ENCODE results near the gene DNAJB6.

Gene DNAJB6

DNA sequence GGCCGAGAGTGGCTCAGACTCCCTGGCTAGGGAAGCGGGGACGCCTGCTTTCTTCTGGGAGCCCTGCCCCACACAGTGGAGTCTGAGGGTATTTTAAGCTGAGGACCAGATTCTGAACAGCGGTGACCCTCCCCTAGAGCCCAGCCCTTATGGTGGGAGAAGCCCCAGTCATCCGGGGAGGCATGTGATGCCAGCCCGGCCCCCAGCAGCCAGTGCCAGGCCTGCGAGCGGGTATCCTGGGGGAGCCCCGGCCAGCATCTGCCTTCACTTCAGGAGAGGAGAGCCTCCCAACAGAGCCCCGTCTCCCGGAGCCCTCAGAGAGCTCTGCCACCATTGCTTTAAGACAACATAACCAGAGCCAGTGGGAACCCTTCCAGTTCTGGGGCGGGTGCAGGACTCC is 41.5 kb upstream of the DNAJB6 start:
- peaks cover 0 to 30% (median 23%) of the 10 kb centered on the region in 4 experiments for H3K4me1 ChIP-seq (ENCODE audit: control extremely low read depth in 1 of 4, control insufficient read depth in 4 of 4, insufficient read depth in 4 of 4, low read length in 3 of 4)
- no peaks in the 10 kb centered on the region for H3K9me3 ChIP-seq (ENCODE audit: control extremely low read depth in 1 of 5, control insufficient read depth in 4 of 5, insufficient read depth in 2 of 5, low read depth in 1 of 5, low read length in 4 of 5)
- no peak overlapping the region for H3K27ac ChIP-seq (ENCODE audit: insufficient read depth in 1 of 2, low read depth in 1 of 2, low read length in 2 of 2, poor library complexity in 1 of 2, severe bottlenecking in 2 of 2)
- ChIA-PET CTCF (interaction anchor here (1.6 kb wide), 1 partner anchor 36 kb away, joined by 4 read pairs; no protein-coding TSS in a partner anchor), POLR2A (no interaction called here)
- H3K36me3 ChIP-seq (ENCODE audit: control insufficient read depth in 4 of 4, insufficient read depth in 4 of 4, low read length in 3 of 4), result no peaks in the 10 kb centered on the region
- no peak for DNase-seq
- WGBS (ENCODE audit: insufficient coverage), result 95% methylated on average over 11 of the region's 12 CpGs
- H3K4me3 ChIP-seq (ENCODE audit: control insufficient read depth in 1 of 7, extremely low read depth in 1 of 7, insufficient read depth in 4 of 7, low read depth in 2 of 7, low read length in 6 of 7), result no peak overlapping the region
- no peaks in the 10 kb centered on the region for H3K27me3 ChIP-seq (replicated peaks in 2 of 5; ENCODE audit: control insufficient read depth in 4 of 5, insufficient read depth in 5 of 5, low read length in 4 of 5)

DNA sequence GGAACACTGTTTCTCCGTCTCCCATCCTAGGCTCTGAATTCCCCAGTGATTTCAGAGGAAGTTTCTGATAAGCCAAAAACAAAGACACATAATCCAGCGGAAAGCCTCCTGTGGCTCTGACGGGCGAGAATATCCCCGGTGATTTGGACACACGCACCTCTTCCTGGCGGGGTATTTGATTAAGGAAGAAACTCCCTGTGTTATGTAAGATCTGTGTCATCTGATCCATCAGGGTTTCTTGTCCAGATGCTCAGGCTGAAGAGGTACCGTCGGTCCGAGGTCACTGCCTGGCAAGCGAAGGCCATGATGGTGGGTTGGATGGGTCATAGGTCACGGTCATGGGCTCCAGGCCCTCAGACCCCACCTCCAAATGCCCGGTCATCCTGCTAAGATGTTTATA is 39.6 kb upstream of the DNAJB6 start:
- CTCF ChIA-PET, result interaction anchor here (0.8 to 1.3 kb wide), 4 partner anchors 10 to 41 kb away, joined by 3 to 5 read pairs (median 4); no protein-coding TSS in a partner anchor
- WGBS (ENCODE audit: insufficient coverage), result 93% methylated on average over 11 of the region's 13 CpGs

DNA sequence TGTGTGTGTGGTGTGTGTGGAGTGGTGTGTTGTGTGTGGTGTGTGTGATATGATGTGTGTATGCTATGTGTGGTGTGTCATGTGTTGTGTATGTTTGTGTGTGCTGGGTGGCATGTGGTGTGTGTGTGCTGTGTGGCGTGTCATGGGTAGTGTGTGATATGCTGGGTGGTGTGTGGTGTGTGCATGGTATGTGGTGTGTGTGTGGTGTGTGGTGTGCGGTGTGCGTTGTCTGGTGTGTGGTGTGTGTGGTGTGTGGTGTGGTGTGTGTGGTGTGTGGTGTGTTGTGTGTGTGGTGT is 37.5 kb upstream of the DNAJB6 start:
- ChIA-PET CTCF (interaction anchor here (1.3 to 2.3 kb wide), 3 partner anchors 21 to 46 kb away, joined by 4 to 7 read pairs (median 6); no protein-coding TSS in a partner anchor), POLR2A (interaction anchor here (1.1 kb wide), 1 partner anchor 40 kb away, joined by 3 read pairs; no protein-coding TSS in a partner anchor)
- peak overlapping the region; percentile 98 to 99 for H3K27ac ChIP-seq (ENCODE audit: insufficient read depth in 1 of 2, low read depth in 1 of 2, low read length in 2 of 2, poor library complexity in 1 of 2, severe bottlenecking in 2 of 2)
- 86% methylated on average over 1 of the region's 3 CpGs for WGBS (ENCODE audit: insufficient coverage)
- no peaks in the 10 kb centered on the region for H3K27me3 ChIP-seq (replicated peaks in 2 of 5; ENCODE audit: control insufficient read depth in 4 of 5, insufficient read depth in 5 of 5, low read length in 4 of 5)
- no peak for DNase-seq
- no peaks in the 10 kb centered on the region for H3K9me3 ChIP-seq (ENCODE audit: control extremely low read depth in 1 of 5, control insufficient read depth in 4 of 5, insufficient read depth in 2 of 5, low read depth in 1 of 5, low read length in 4 of 5)
- H3K4me3 ChIP-seq (ENCODE audit: control insufficient read depth in 1 of 7, extremely low read depth in 1 of 7, insufficient read depth in 4 of 7, low read depth in 2 of 7, low read length in 6 of 7), result no peak overlapping the region
- H3K36me3 ChIP-seq (ENCODE audit: control insufficient read depth in 4 of 4, insufficient read depth in 4 of 4, low read length in 3 of 4), result no peaks in the 10 kb centered on the region
- peaks cover 5 to 62% (median 56%) of the 10 kb centered on the region in 4 experiments for H3K4me1 ChIP-seq (ENCODE audit: control extremely low read depth in 1 of 4, control insufficient read depth in 4 of 4, insufficient read depth in 4 of 4, low read length in 3 of 4)

More for the DNA sequence above, 39.6 kb upstream of the DNAJB6 start:
- Histone ChIP-seq H3K4me1 (ENCODE audit: control extremely low read depth in 1 of 4, control insufficient read depth in 4 of 4, insufficient read depth in 4 of 4, low read length in 3 of 4) (peaks cover 5 to 49% (median 41%) of the 10 kb centered on the region in 4 experiments), H3K4me3 (ENCODE audit: control insufficient read depth in 1 of 7, extremely low read depth in 1 of 7, insufficient read depth in 4 of 7, low read depth in 2 of 7, low read length in 6 of 7) (no peak overlapping the region), H3K9me3 (ENCODE audit: control extremely low read depth in 1 of 5, control insufficient read depth in 4 of 5, insufficient read depth in 2 of 5, low read depth in 1 of 5, low read length in 4 of 5) (no peaks in the 10 kb centered on the region), H3K36me3 (ENCODE audit: control insufficient read depth in 4 of 4, insufficient read depth in 4 of 4, low read length in 3 of 4) (no peaks in the 10 kb centered on the region), H3K27ac (ENCODE audit: insufficient read depth in 1 of 2, low read depth in 1 of 2, low read length in 2 of 2, poor library complexity in 1 of 2, severe bottlenecking in 2 of 2) (no peak overlapping the region), H3K27me3 (replicated peaks in 2 of 5; ENCODE audit: control insufficient read depth in 4 of 5, insufficient read depth in 5 of 5, low read length in 4 of 5) (no peaks in the 10 kb centered on the region)
- POLR2A ChIA-PET, result no interaction called here
- DNase-seq, result no peak

GRCh38 chr7:157299613-157300368 is 37.0 kb upstream of the DNAJB6 start:
- H3K4me3 ChIP-seq (ENCODE audit: control insufficient read depth in 1 of 7, extremely low read depth in 1 of 7, insufficient read depth in 4 of 7, low read depth in 2 of 7, low read length in 6 of 7), result no peak overlapping the region
- peak overlapping the region; percentile 98 to 99 for H3K27ac ChIP-seq (ENCODE audit: insufficient read depth in 1 of 2, low read depth in 1 of 2, low read length in 2 of 2, poor library complexity in 1 of 2, severe bottlenecking in 2 of 2)
- peak; percentile 75 to 93 (median 91) for DNase-seq
- H3K4me1 ChIP-seq (ENCODE audit: control extremely low read depth in 1 of 4, control insufficient read depth in 4 of 4, insufficient read depth in 4 of 4, low read length in 3 of 4), result peaks cover 5 to 68% (median 59%) of the 10 kb centered on the region in 4 experiments
- H3K9me3 ChIP-seq (ENCODE audit: control extremely low read depth in 1 of 5, control insufficient read depth in 4 of 5, insufficient read depth in 2 of 5, low read depth in 1 of 5, low read length in 4 of 5), result no peaks in the 10 kb centered on the region
- H3K36me3 ChIP-seq (ENCODE audit: control insufficient read depth in 4 of 4, insufficient read depth in 4 of 4, low read length in 3 of 4), result no peaks in the 10 kb centered on the region
- POLR2A ChIA-PET, result interaction anchor here (1.1 kb wide), 1 partner anchor 39 kb away, joined by 3 read pairs; no protein-coding TSS in a partner anchor
- no peaks in the 10 kb centered on the region for H3K27me3 ChIP-seq (replicated peaks in 2 of 5; ENCODE audit: control insufficient read depth in 4 of 5, insufficient read depth in 5 of 5, low read length in 4 of 5)
- CTCF ChIA-PET, result interaction anchor here (0.8 to 3.8 kb wide), 10 partner anchors 9 to 104 kb away, joined by 3 to 26 read pairs (median 3); no protein-coding TSS in a partner anchor
- 85% methylated on average over 19 of the region's 37 CpGs for WGBS (ENCODE audit: insufficient coverage)

DNA sequence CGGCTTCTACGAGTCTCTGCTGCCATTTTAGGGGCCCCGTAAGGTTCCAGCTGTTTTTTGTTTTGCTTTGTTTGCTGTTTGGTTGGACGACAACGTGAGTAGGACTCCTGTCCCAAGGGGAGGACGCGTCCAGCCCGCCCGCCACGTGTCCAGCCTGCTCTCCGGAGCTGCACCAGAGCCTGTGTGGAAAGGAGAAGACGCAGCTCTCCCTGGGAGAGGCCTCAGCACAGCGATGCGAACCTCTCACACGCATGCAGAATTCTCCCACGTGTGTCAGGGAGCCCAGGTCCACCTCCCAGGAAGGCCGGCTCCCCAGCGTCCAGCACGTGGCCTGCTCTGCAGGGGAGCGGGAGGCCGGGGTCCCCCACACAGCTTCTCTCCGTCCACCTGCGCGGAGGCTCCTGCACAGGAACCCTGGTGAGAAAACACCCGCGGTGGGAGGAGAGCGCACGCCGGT is 36.4 kb upstream of the DNAJB6 start:
- CTCF ChIA-PET, result interaction anchor here (0.8 to 3.8 kb wide), 11 partner anchors 10 to 103 kb away, joined by 3 to 26 read pairs (median 3); no protein-coding TSS in a partner anchor
- H3K4me3 ChIP-seq (ENCODE audit: control insufficient read depth in 1 of 7, extremely low read depth in 1 of 7, insufficient read depth in 4 of 7, low read depth in 2 of 7, low read length in 6 of 7), result peak overlapping the region in 1 of 7 experiments; percentile 42
- peak overlapping the region; percentile 98 to 99 for H3K27ac ChIP-seq (ENCODE audit: insufficient read depth in 1 of 2, low read depth in 1 of 2, low read length in 2 of 2, poor library complexity in 1 of 2, severe bottlenecking in 2 of 2)
- H3K4me1 ChIP-seq (ENCODE audit: control extremely low read depth in 1 of 4, control insufficient read depth in 4 of 4, insufficient read depth in 4 of 4, low read length in 3 of 4), result peaks cover 5 to 71% (median 61%) of the 10 kb centered on the region in 4 experiments
- H3K9me3 ChIP-seq (ENCODE audit: control extremely low read depth in 1 of 5, control insufficient read depth in 4 of 5, insufficient read depth in 2 of 5, low read depth in 1 of 5, low read length in 4 of 5), result no peaks in the 10 kb centered on the region
- WGBS (ENCODE audit: insufficient coverage), result 90% methylated on average over 29 of the region's 29 CpGs
- POLR2A ChIA-PET, result interaction anchor here (1.1 kb wide), 1 partner anchor 39 kb away, joined by 3 read pairs; no protein-coding TSS in a partner anchor
- H3K36me3 ChIP-seq (ENCODE audit: control insufficient read depth in 4 of 4, insufficient read depth in 4 of 4, low read length in 3 of 4), result no peaks in the 10 kb centered on the region
- no peaks in the 10 kb centered on the region for H3K27me3 ChIP-seq (replicated peaks in 2 of 5; ENCODE audit: control insufficient read depth in 4 of 5, insufficient read depth in 5 of 5, low read length in 4 of 5)
- no peak for DNase-seq

- peak overlapping the region in 5 of 7 experiments; percentile 8 to 59 (median 31) for H3K4me3 ChIP-seq (ENCODE audit: control insufficient read depth in 1 of 7, extremely low read depth in 1 of 7, insufficient read depth in 4 of 7, low read depth in 2 of 7, low read length in 6 of 7)
- H3K27me3 ChIP-seq (replicated peaks in 2 of 5; ENCODE audit: control insufficient read depth in 4 of 5, insufficient read depth in 5 of 5, low read length in 4 of 5), result no peaks in the 10 kb centered on the region
- CTCF ChIA-PET, result interaction anchor here (0.6 to 3.8 kb wide), 13 partner anchors 8 to 102 kb away, joined by 3 to 26 read pairs (median 5); partner anchors contain the start of gene DNAJB6
- POLR2A ChIA-PET, result interaction anchor here (0.6 to 1.9 kb wide), 9 partner anchors 12 to 1529 kb away, joined by 3 to 13 read pairs (median 4); partner anchors contain the start of gene DNAJB6
- no peaks in the 10 kb centered on the region for H3K9me3 ChIP-seq (ENCODE audit: control extremely low read depth in 1 of 5, control insufficient read depth in 4 of 5, insufficient read depth in 2 of 5, low read depth in 1 of 5, low read length in 4 of 5)
- H3K36me3 ChIP-seq (ENCODE audit: control insufficient read depth in 4 of 4, insufficient read depth in 4 of 4, low read length in 3 of 4), result no peaks in the 10 kb centered on the region
- H3K4me1 ChIP-seq (ENCODE audit: control extremely low read depth in 1 of 4, control insufficient read depth in 4 of 4, insufficient read depth in 4 of 4, low read length in 3 of 4), result peaks cover 5 to 82% (median 66%) of the 10 kb centered on the region in 4 experiments
- 54% methylated on average over 10 of the region's 10 CpGs for WGBS (ENCODE audit: insufficient coverage)
- peak in 2 of 3 donors; percentile 18 to 37 for DNase-seq
- peak overlapping the region; percentile 98 to 99 for H3K27ac ChIP-seq (ENCODE audit: insufficient read depth in 1 of 2, low read depth in 1 of 2, low read length in 2 of 2, poor library complexity in 1 of 2, severe bottlenecking in 2 of 2)
Measured at GRCh38 chr7:157301610-157302120, 35.1 kb upstream of the DNAJB6 start.

All from common myeloid progenitor, CD34-positive (primary cell).